Daoy (cell line): Measurements from ENCODE around the gene ESR1. TPM values are rescaled to one million over a fixed set of nuclear protein-coding genes. Genes with fewer than 3 reads are reported as not detected.

Experiments
- DNase-seq: peaks from one replicate; pipeline ENCODE4 v3.0.0-alpha.2; 2015; ENCODE audit warnings: low read depth
- total RNA-seq: library from RNA; depleted of rRNA; stranded (reverse); fragments of >200 nt; shearing (Covaris generic); gene quantifications from 2 replicates; pipeline ENCODE4 v1.2.3, GENCODE V29; 2014

ESR1 gene
- total RNA-seq, 1 experiment from 2014 or later, result not detected

DNA sequence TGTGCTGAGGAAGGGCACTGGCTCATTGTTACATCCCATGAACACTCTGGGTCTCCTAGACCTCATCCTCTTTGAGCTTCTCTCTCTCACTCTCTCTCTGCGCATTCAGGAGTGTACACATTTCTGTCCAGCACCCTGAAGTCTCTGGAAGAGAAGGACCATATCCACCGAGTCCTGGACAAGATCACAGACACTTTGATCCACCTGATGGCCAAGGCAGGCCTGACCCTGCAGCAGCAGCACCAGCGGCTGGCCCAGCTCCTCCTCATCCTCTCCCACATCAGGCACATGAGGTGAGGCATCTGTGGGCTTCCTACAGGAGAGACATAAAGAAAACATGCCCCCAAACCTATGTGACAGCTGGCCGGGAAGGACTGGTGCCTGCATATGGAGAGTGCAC, 286.8 kb downstream of the ESR1 start:
- no peak for DNase-seq

DNA sequence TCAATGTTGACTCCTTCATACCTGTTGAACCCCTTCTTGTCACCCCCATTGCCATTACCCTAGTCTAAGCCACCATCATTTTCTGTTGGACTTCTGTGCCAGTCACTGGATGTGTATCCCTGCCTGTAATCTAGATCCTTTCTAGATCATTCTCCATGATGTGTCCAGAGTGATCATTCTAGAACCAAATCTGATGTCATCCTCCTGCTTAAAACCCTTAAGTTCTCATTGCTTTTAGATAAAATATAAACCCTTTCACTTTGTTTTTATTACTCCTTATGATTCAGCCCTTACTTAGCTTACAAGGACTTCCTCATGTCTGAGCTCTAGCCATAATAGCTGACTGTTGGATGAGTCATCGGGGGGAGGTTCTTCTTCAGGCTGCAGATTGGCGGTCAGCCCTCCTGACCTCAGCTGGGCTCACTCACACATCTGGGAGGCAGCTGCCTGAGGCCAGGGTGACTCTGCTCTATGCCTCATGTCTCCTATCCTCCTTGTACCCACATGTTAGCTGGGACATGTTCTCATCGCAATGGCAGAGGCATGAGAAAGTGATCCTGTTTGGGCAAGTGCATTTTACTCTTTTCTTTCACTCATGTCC, 287.6 kb downstream of the ESR1 start:
- DNase-seq, result peak; percentile 91

DNA sequence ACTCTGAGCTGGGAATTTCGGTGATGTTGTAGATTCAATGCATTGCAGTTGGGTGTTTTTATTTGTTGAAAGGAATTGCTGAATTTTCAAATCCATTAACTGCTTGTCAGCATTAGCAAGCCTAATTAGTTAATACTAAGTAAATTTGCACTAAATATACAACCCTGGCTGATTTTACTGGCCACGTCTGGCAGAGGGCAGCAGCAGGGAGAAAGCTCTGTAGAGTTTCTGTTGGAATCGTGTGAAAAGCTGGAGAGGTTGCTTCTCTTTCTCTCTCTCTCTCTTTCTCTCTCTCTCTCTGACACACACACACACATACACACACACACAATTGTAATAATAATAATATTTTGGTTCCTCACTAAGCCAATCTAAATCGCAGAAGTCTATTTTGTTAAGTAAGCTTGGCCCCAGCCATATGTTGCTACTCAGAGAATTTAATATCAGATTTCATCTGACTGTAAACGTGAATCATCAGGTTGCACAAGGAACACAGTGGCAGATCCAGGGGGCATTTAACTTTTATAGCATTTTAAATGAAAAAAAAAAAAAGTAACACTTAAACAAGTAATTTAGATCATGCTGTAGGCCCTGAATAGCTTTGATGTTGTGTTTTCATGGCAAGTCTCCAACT, 289.5 kb downstream of the ESR1 start:
- peak; percentile 27 for DNase-seq

DNA sequence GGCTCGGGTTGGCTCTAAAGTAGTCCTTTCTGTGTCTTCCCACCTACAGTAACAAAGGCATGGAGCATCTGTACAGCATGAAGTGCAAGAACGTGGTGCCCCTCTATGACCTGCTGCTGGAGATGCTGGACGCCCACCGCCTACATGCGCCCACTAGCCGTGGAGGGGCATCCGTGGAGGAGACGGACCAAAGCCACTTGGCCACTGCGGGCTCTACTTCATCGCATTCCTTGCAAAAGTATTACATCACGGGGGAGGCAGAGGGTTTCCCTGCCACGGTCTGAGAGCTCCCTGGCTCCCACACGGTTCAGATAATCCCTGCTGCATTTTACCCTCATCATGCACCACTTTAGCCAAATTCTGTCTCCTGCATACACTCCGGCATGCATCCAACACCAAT, 291.2 kb downstream of the ESR1 start:
- no peak for DNase-seq

DNA sequence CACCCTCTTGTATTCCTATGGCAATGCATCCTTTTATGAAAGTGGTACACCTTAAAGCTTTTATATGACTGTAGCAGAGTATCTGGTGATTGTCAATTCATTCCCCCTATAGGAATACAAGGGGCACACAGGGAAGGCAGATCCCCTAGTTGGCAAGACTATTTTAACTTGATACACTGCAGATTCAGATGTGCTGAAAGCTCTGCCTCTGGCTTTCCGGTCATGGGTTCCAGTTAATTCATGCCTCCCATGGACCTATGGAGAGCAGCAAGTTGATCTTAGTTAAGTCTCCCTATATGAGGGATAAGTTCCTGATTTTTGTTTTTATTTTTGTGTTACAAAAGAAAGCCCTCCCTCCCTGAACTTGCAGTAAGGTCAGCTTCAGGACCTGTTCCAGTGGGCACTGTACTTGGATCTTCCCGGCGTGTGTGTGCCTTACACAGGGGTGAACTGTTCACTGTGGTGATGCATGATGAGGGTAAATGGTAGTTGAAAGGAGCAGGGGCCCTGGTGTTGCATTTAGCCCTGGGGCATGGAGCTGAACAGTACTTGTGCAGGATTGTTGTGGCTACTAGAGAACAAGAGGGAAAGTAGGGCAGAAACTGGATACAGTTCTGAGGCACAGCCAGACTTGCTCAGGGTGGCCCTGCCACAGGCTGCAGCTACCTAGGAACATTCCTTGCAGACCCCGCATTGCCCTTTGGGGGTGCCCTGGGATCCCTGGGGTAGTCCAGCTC, 292.1 kb downstream of the ESR1 start:
- DNase-seq, result peak; percentile 30

DNA sequence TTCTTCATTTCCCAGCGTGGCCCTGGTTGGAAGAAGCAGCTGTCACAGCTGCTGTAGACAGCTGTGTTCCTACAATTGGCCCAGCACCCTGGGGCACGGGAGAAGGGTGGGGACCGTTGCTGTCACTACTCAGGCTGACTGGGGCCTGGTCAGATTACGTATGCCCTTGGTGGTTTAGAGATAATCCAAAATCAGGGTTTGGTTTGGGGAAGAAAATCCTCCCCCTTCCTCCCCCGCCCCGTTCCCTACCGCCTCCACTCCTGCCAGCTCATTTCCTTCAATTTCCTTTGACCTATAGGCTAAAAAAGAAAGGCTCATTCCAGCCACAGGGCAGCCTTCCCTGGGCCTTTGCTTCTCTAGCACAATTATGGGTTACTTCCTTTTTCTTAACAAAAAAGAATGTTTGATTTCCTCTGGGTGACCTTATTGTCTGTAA, 292.7 kb downstream of the ESR1 start:
- DNase-seq, result peak; percentile 65

DNA sequence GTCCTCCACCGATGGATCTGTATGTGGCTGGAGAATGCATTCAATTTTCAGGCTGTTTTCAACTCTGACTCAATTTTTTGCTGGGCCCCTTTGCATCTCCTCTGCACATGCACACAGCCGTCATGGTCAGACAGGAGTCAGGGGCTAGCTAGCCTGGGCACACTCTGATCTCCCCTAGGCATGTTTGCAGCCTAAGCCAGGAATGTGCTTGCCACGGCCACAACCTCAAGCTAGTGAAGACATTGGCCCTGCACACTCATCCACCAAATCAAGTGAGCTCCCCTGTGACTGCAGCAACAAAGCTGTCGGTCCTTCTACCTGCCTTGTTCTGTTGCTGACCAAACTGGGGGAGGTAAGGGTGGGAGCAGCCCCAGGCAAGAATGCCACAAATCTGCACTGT, 300.5 kb downstream of the ESR1 start:
- no peak for DNase-seq

DNA sequence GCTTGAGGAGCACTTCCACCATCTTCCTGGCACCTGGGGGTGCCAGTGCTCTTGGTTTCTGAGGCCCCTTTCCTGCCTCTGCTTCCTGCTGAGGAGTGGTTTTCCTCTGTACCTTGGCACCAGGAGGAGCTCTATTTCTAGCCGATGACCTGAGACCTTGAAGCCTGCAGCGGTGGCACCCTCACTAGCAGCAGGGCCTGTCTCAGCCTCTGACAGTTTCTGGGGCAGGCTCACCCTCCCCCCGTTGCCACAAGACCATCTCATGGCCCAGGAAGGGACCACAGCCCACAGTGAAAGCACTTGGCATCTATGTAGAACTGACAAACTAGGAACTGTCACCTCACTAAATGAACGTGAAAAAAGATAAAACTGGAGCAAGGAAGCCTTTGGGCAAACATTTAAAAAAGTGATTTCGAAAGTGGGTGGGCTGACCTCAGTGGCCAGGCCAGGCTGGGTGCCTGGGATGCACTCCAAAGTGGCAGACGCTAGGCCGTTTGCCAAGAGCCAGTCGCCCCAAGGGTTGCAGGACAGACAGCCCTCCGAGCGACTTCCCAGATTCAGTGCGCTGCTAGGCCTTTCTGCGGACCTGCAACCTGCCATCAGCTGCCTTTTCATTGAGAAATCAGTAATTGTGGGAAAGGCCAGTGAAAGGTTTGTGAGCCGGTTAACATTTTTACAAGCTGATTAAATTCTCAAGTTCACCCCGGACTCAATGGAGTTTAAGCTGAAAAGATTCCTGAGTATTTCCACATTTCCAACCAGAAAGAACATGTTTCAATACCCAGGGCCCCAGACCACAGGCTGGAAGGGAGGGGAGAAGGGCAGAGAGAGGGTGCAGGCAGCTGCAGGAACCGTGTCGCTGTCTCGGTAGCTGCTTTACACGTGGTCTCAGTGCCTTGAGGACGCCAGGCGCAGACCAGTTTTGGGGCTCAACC, 303.7 kb downstream of the ESR1 start:
- DNase-seq, result no peak

DNA sequence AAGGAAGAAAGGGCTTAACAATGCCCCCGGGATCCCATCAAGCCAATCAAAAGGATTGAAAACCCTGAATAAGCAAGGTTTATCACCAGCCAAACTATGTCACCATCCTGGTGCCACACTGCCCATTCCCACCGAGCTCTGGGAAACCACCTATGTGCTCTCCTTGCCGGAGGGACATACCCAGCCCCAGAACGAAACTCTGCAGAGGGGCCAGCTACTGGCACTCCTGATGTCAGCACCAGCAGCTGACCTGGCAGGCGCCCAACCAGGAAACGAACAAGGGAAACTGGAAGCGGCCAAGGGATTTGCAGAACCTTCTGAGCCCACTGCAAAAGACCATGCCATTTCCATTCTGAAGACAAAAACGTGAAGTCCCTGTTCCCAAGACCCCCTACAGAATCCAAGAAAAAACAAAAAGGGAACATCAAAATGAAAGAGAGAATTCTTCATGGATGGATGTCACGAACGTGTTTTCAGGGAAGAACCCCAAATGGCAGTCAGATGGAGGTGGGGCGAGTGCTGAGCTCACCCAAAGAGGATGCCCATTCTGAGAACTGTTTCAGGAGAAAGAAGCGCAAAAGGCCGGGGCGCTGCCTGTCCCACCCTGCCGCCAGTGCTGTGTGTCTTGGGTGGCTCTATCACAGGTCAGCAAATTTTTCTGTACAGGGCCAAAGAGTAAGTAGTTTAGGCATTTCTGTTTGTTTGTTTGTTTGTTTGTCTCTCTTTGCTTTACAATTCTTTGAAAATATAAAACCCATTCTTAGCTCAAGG, 305.2 kb downstream of the ESR1 start:
- DNase-seq, result no peak

DNA sequence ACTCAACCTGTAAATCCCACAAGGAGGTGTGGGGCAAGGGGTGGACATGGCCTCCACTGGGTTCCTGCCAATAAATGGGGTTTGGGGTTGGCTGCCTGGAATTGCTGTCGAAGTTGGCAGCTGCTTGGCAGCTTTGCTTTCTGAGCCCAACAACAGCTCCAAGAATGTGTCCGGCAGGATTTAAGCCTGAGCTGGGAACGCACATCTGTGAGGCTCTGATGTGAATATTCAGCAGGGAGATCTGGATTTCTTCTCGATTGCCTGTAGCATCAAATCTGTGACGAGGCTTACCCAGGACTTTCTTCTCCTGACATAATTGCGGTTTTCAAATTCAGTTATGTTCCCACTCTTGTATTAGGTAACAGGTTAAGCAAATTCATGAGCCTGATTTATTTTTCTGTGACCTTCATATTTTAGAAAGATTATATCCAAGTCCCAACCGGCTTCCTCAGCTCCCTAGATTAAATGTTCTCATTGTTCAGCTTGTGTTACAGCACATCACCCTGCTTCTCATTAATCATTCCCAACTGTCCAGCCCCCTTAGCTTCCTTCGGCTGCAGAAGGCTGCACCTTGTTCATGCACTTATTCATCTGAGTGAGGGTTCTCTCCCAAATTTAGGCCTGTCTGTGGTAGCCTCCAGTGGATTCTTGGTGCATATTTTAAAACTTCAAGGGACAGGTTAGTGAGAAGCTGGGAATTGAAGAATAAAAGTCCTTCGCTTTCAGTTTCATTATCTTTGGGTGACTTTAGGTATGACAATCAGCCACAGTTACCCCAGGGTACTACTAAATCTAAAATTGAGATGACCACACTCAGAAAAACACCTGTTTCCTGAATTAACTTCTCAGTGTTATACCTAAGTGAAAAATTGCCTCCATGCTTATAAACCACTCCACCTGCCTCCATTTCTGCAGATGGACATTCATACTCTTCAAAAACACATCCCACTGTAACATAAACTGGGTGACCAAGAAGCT, 310.0 kb downstream of the ESR1 start:
- no peak for DNase-seq

DNA sequence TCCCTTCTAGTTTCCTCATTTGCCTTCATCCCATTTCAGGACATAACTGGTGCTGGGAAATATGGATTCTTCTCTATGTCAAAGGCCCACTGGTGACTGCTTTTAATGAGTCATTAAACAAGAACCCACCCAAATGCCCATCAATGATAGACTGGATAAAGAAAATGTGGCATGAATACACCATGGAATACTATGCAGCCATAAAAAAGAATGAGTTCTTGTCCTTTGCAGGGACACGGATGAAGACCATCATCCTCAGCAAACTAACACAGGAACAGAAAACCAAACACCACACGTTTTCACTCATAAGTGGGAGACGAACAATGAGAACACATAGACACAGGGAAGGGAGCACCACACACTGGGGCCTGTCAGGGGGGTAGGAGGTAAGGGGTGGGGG, 310.7 kb downstream of the ESR1 start:
- no peak for DNase-seq

DNA sequence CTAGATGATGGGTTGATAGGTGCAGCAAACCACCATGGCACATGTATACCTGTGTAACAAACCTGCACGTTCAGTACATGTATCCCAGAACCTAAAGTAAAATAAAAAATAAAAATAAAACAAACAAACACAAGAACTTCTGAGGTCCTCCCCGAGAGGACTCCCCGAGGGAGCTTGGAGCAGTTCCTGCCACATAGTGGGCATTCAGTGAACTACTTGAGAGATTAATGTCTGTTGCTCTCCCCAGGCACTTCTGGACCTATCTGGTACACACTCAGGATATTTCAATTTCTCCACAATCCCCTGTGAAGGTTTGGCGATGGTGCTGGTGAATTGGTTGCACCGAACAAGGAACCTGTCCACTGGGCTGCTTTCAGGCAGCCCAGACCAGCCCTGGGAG, 311.2 kb downstream of the ESR1 start:
- DNase-seq, result no peak

DNA sequence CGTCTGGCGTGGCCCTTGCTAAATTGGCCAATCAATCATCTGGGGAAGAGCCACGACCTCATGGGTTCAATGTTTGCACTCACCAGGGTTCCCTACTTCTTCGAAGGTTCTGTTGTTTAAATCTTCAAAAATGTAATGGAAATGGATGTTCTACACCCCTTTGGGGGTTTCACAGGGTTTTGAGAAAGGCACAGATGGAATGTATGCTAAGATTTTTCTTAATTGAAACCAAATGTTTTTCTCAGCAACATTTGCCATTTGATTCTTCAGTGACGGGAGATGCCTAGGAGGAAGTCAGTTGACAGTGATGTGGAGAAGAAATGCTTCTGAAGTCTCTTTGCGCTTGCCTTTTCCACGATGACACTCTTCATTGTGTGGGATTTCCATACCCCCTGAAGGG, 312.3 kb downstream of the ESR1 start:
- no peak for DNase-seq

DNA sequence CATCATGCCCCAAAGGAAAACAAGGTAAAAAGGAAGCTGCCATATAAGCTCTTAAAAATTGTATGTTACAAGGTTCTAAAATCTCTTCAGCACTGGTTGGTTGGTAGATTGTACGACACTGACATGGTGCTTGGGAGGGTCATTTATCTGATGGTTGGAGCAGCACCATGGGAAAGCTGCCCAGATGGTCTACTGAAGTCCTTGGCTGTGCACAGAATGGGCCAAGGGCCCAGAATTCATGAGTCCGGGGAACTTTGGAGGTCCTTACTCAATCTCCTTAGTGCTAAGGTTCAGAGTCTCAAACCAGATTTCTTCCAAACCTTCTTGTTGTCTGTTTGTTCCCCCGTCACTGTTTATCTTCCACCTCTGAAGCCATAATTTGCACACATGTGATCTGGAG, 314.4 kb downstream of the ESR1 start:
- no peak for DNase-seq

DNA sequence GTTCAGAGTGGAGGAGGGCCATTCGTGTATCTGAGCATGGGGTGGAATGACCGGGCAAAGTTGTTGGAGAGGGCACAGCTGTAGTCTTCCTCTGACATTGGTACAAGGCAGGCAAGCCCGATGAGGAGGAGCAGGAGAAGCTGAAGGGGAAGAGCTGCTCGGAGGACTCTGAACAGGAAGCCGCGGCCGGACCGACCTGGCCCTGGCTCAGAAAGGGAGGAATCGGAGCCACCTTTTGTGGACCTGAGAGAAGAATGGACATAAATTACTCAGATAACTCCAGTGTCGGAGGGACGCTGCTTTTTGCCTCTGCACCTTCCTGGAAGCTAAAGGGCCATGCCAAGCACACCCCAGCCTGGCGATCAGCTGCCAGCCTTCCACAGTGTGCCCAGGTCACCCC, 315.0 kb downstream of the ESR1 start:
- DNase-seq, result no peak

DNA sequence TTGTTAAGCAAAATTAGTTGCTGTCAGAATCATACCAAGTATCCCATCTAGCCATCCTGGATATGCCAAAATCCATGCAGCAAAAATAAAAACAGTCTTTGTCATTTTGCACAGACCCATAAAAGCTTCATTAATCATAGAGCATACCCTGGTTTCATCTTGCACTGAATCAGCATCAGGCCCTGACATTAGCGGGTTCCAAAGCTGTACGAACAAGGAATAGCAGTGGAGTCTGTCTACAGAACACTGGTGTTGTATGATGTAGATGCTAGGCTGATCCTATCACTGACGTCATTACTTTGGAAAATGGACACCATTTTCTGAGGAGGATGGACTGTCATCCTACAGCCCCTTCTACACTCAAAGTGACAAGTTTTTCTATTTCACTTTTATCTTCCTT, 315.6 kb downstream of the ESR1 start:
- no peak for DNase-seq

DNA sequence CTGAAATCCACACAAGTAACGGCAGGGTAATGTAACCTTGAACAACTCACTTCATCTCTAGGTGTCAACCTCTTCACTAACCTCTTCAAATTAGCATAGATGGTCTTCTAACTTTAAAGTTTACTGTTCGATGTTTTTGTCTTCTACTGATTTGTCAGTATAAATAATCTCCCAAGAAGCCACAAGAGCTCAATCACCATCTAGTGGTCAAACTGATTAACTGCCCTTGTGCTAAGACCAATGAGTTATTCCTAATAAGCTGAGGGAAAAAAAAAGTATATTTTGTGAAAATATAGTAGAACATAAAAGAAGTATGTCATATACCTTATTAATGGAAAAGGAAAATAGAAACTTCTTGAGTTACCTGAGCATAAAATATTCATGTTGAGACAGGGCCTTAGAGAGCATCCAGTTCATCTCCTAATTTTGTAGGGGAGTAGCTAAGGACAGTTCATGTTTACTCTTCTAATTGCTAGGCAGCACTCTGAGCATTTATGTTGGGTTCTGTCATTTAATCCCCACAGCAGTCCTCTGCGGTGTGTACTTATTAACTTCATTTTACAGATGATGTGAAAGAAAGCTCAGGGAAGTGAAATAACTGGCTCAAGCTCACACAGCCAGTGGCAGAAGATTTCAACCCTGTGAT, 317.1 kb downstream of the ESR1 start:
- DNase-seq, result peak; percentile 23

DNA sequence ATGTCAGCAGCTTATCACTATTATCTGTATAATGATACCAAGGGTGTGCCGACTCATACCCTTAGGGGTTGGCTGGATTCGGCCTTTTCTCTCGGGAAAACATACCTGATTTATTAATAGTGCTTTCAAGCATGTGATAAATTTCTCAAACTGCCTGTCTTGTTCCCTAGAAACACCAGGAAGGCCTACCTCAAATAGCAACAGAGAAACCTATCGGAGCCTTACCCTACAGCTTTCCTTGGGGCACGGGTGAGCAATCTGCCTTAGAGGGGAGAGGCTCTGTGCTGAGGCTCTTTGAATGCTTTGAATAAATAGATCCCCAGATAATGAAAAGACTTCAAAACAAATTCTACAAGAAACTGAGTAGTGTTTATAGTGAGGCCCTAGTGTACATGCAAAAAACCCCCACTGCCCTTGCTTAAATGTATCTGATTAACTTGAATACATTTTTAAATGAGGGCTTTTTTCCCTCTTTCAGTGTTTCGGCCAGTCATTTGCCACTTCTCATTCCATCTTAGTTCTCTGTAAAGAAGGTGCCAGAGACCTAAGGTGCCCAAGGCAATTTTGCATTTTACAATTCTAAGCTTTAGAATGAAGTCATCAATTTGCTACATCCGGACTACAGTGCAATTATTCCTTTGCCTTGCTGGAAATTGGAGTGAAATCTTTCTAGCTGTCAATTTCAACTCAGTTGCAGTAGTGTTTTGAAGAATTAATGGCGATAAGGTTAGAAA, 320.1 kb downstream of the ESR1 start:
- DNase-seq, result no peak

DNA sequence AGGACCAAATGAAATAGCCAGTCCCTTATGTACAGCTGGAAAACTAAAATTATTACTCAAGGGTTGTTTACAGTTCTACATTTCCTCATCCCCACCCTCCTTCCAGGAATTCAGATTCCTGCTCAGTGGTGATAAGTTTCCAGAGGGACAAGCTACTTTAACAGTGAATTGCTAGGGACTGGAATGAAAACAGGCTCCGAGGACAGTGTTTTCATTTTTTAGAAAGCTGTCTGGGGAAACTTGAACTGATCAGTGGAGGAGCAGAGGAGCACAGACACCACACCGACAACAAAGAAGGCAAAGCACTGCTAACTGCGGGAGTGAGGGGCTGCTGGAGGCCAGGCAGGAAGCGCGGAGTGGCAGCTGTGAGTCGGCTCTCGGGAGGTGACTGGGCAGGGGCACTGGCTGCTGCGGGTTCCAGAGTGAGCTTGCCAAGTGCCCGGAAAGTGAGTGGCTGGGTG, 322.2 kb downstream of the ESR1 start:
- DNase-seq, result no peak
